Kidney epithelial cell (primary cell): ENCODE results near the gene CSRNP3. TPM values are rescaled to one million over a fixed set of nuclear protein-coding genes. Genes with fewer than 3 reads are reported as not detected.

Source experiments
- DNase-seq: peaks from one replicate; pipeline ENCODE4 v3.0.0-alpha.2; 2010; ENCODE audit warnings: low read depth
- H3K27me3 ChIP-seq: 2 replicates; pipeline ENCODE4 v1.6.0; 2011; ENCODE audit warnings: low read length; ENCODE audit not compliant: control insufficient read depth, insufficient read depth
- H3K36me3 ChIP-seq: 2 replicates; pipeline ENCODE4 v1.5.1; 2011; ENCODE audit warnings: low read length; ENCODE audit not compliant: control insufficient read depth, insufficient read depth
- H3K4me3 ChIP-seq: 2 replicates; pipeline ENCODE4 v1.5.1; 2011; ENCODE audit warnings: low read depth, mild to moderate bottlenecking, control low read depth, low read length
- CTCF ChIP-seq: IDR thresholded peaks from 2 replicates; pipeline ENCODE4 v1.5.1; 2011; ENCODE audit warnings: mild to moderate bottlenecking, moderate library complexity, low read length, control low read depth, inconsistent platforms; ENCODE audit not compliant: insufficient read depth, poor library complexity, severe bottlenecking
- total RNA-seq: library from RNA; depleted of rRNA; stranded (reverse); fragments of >200 nt; gene quantifications from 2 replicates; pipeline ENCODE4 v1.2.3, GENCODE V29; 2015

CSRNP3 gene
- total RNA-seq = 1.6 and 3.6 TPM in 2 replicates

- no peaks in the 10 kb centered on the region for H3K27me3 ChIP-seq
- peak within 1 kb of the TSS; percentile 67 for H3K4me3 ChIP-seq
- TF ChIP-seq CTCF = no peak
- no peaks in the 10 kb centered on the region for H3K36me3 ChIP-seq
- peak; percentile 74 for DNase-seq
These were observed at the start of gene CSRNP3 for GRCh38 chr2:165469417-165469816. Gene CSRNP3 (plus strand): TSS chr2:165469698. CDS start chr2:165595066, 125,368 bp downstream.

- no peak for TF ChIP-seq CTCF
- DNase-seq = no peak
- Histone ChIP-seq H3K4me3 (no peak overlapping the region), H3K27me3 (no peaks in the 10 kb centered on the region), H3K36me3 (no peaks in the 10 kb centered on the region)
These were observed 49.3 kb upstream of the CSRNP3 start for GRCh38 chr2:165420231-165420630.

GRCh38 chr2:165423081-165423480 lies 46.4 kb upstream of the CSRNP3 start:
- H3K36me3 ChIP-seq = no peaks in the 10 kb centered on the region
- no peak for TF ChIP-seq CTCF
- no peak overlapping the region for H3K4me3 ChIP-seq
- DNase-seq = no peak
- H3K27me3 ChIP-seq = no peaks in the 10 kb centered on the region

GRCh38 chr2:165425556-165425955 lies 43.9 kb upstream of the CSRNP3 start:
- no peak for TF ChIP-seq CTCF
- no peak for DNase-seq

GRCh38 chr2:165427686-165428085 lies 41.8 kb upstream of the CSRNP3 start:
- TF ChIP-seq CTCF = no peak
- Histone ChIP-seq H3K36me3 (no peaks in the 10 kb centered on the region), H3K27me3 (no peaks in the 10 kb centered on the region), H3K4me3 (no peak overlapping the region)
- no peak for DNase-seq

More at GRCh38 chr2:165425556-165425955, 43.9 kb upstream of the CSRNP3 start:
- Histone ChIP-seq H3K4me3 (no peak overlapping the region), H3K36me3 (no peaks in the 10 kb centered on the region), H3K27me3 (no peaks in the 10 kb centered on the region)

- no peak for DNase-seq
- Histone ChIP-seq H3K4me3 (no peak overlapping the region), H3K27me3 (no peaks in the 10 kb centered on the region), H3K36me3 (no peaks in the 10 kb centered on the region)
- TF ChIP-seq CTCF = no peak
These were observed 40.6 kb upstream of the CSRNP3 start for GRCh38 chr2:165428926-165429325.
